Measurements from ENCODE around the gene FBXL13. TPM values are rescaled to one million over a fixed set of nuclear protein-coding genes. Genes with fewer than 3 reads are reported as not detected.
"Not testable (repeated sequence)": the region's sequence is repeated elsewhere in the genome, so short reads cannot be mapped to it uniquely, and the experiment has no call there.

FBXL13 gene
- total RNA-seq, 2 donors from 2014 or later, result 0.65 to 0.68 TPM

DNA sequence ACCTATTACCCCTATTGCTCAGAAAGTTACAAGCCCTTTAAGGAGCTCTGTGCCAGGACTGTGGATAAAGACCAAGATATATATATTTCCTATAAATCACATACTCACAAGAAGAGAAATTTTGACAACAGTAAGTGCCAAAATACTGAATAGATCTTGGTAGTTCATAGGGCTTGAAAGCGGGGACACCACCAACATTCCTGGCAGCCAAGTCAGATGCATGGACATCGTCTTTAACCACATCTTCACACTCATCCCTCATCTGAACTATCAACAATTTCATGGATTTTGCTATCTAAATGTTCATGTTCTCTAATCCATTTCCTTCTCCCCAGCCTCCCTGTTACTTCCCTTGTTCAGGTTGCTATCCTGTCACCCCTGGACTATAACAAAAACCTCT, 229.2 kb downstream of the FBXL13 start:
- intact Hi-C loops (cut with DNase I), result no loop called here
- ATAC-seq (no peak), DNase-seq (no peak)

DNA sequence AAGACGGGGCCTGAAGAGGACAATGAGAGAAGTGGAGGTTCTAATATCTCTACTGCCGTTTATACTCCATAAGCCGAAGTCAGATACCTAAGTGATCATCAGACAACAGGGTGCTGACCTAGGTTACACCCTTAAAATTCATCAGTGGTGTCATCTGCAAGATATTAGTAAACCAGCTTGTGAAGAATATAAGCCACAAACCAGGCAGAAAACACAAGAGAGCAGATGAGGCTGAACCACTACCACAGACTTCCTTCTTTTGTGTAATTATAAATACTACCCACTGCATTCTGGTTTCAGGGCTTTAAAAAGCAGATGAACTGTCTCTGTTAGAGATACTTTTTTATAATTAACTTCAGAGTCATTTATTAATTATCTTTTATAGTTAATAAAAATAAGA, 230.7 kb downstream of the FBXL13 start:
- DNase-seq (no peak), ATAC-seq (no peak)
- intact Hi-C loops (cut with DNase I), result no loop called here

DNA sequence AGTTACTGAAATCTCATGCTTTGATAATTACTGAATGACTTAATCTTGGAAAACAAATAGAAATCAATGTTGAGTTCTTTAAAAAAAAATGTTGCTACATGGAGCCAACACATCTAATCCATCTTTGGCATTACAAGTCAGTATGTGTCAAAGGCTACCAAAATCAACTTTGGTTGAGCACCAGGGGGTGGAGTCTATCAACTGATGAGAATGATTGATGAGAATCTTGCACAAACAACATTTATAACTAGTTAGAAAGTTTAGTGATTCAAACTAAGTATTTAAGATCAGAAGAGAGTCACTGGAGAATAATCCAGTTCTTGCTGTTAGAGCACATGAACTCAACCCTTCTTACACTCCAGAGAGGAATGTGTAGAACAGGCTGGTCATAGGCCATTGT, 232.3 kb downstream of the FBXL13 start:
- DNase-seq (no peak), ATAC-seq (no peak)
- intact Hi-C loops (cut with DNase I), result no loop called here

GRCh38 chr7:102841290-102841689, 233.3 kb downstream of the FBXL13 start:
- DNase-seq (no peak), ATAC-seq (no peak)
- intact Hi-C loops (cut with DNase I), result no loop called here

GRCh38 chr7:102840404-102840803, 234.2 kb downstream of the FBXL13 start:
- no peak for DNase-seq
- intact Hi-C loops (cut with DNase I), result no loop called here
- ATAC-seq, result no peak

GRCh38 chr7:102838572-102839101, 236.0 kb downstream of the FBXL13 start:
- ATAC-seq; intact Hi-C loops (cut with DNase I); DNase-seq: not testable (repeated sequence)

- no peak for DNase-seq
- no peak for ATAC-seq
- intact Hi-C loops (cut with DNase I), result no loop called here
Observed at GRCh38 chr7:102837802-102838201, 236.8 kb downstream of the FBXL13 start.

- intact Hi-C loops (cut with DNase I), result no loop called here
- peak in 1 of 2 donors; percentile 12 for ATAC-seq
- no peak for DNase-seq
Observed at GRCh38 chr7:102836977-102837376, 237.6 kb downstream of the FBXL13 start.

- intact Hi-C loops (cut with DNase I), result no loop called here
- ATAC-seq (peak; percentile 63 to 92), DNase-seq (no peak)
Observed at GRCh38 chr7:102836191-102836919, 238.2 kb downstream of the FBXL13 start.

GRCh38 chr7:102834999-102835398, 239.6 kb downstream of the FBXL13 start:
- intact Hi-C loops (cut with DNase I), result no loop called here
- ATAC-seq (peak in 1 of 2 donors; percentile 75), DNase-seq (no peak)

- ATAC-seq, result no peak
- intact Hi-C loops (cut with DNase I), result no loop called here
- no peak for DNase-seq
Observed at GRCh38 chr7:102834466-102834865, 240.1 kb downstream of the FBXL13 start.

- ATAC-seq, result no peak
- intact Hi-C loops (cut with DNase I), result no loop called here
- DNase-seq, result no peak
Observed at GRCh38 chr7:102833343-102833742, 241.3 kb downstream of the FBXL13 start.

GRCh38 chr7:102832674-102833073, 241.9 kb downstream of the FBXL13 start:
- ATAC-seq (no peak), DNase-seq (no peak)
- intact Hi-C loops (cut with DNase I), result no loop called here

DNA sequence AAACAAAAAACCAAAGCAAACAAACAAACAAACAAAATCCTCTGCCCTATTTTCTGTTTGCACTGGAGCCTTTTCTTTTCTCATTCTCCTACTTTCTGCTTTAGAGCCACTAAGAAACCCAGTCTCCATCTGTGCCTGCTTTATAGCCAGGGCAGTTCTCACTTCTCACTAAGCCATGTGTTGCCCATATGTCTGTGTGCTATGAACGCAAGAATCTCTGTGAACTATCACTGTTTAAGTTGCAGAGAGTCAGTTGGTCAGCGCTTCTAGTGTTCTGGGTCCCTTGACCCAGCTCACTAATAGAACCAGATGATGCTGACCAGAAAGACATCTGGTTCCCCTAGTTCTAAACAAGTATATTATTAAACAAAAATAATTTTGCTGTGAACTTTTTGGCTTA, 244.4 kb downstream of the FBXL13 start:
- intact Hi-C loops (cut with DNase I), result no loop called here
- no peak for DNase-seq
- no peak for ATAC-seq

- no peak for ATAC-seq
- intact Hi-C loops (cut with DNase I), result no loop called here
- DNase-seq, result no peak
Observed at GRCh38 chr7:102829075-102829474, 245.5 kb downstream of the FBXL13 start.

GRCh38 chr7:102828286-102828685, 246.3 kb downstream of the FBXL13 start:
- no peak for DNase-seq
- ATAC-seq, result no peak
- intact Hi-C loops (cut with DNase I), result no loop called here

GRCh38 chr7:102823390-102824119, 251.0 kb downstream of the FBXL13 start:
- intact Hi-C loops (cut with DNase I), result no loop called here
- DNase-seq, result no peak

GRCh38 chr7:102821994-102822747, 252.4 kb downstream of the FBXL13 start:
- intact Hi-C loops (cut with DNase I), result no loop called here
- no peak for DNase-seq
- no peak for ATAC-seq

More at GRCh38 chr7:102823390-102824119, 251.0 kb downstream of the FBXL13 start:
- ATAC-seq, result no peak

GRCh38 chr7:102819151-102819550, 255.4 kb downstream of the FBXL13 start:
- no peak for ATAC-seq
- no peak for DNase-seq
- intact Hi-C loops (cut with DNase I), result no loop called here

Data from left cardiac atrium (tissue), 4 donors.